Keratinocyte (primary cell): ENCODE results near the gene ORM1.

Experiments used
- EZH2 ChIP-seq: IDR thresholded peaks from one replicate; pipeline ENCODE4 v1.6.1; 2012; ENCODE audit warnings: inconsistent platforms, mild to moderate bottlenecking, low read length, moderate library complexity
- TF ChIP-seq, protein P1 (sequence below), 3 experiments: IDR thresholded peaks in 1 of 3; conservative IDR thresholded peaks in 1 of 3; optimal IDR thresholded peaks in 1 of 3; 2 replicates in 2 of 3; 3 replicates in 1 of 3; pipeline versions ENCODE3 to v1.5.1; 2011; ENCODE audit warnings: low read length in 3 of 3, mild to moderate bottlenecking in 3 of 3, moderate library complexity in 2 of 3, control low read depth in 1 of 3, inconsistent platforms in 1 of 3; ENCODE audit not compliant: insufficient read depth in 2 of 3; ENCODE audit errors: extremely low read depth in 1 of 3

GRCh38 chr9:114345493-114346065, 22.7 kb downstream of the ORM1 start:
- TF ChIP-seq, protein P1, sequence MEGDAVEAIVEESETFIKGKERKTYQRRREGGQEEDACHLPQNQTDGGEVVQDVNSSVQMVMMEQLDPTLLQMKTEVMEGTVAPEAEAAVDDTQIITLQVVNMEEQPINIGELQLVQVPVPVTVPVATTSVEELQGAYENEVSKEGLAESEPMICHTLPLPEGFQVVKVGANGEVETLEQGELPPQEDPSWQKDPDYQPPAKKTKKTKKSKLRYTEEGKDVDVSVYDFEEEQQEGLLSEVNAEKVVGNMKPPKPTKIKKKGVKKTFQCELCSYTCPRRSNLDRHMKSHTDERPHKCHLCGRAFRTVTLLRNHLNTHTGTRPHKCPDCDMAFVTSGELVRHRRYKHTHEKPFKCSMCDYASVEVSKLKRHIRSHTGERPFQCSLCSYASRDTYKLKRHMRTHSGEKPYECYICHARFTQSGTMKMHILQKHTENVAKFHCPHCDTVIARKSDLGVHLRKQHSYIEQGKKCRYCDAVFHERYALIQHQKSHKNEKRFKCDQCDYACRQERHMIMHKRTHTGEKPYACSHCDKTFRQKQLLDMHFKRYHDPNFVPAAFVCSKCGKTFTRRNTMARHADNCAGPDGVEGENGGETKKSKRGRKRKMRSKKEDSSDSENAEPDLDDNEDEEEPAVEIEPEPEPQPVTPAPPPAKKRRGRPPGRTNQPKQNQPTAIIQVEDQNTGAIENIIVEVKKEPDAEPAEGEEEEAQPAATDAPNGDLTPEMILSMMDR (optimal IDR thresholded peaks at IDR 0.05 in 1 of 3, IDR thresholded peaks at IDR 0.05 in 1 of 3, conservative IDR thresholded peaks at IDR 0.05 in 1 of 3; ENCODE audit: extremely low read depth in 1 of 3, insufficient read depth in 2 of 3, low read length in 3 of 3) = no peak
- no peak for TF ChIP-seq EZH2
